ENCODE measurements around the gene TMEM200A.

TMEM200A gene

DNA sequence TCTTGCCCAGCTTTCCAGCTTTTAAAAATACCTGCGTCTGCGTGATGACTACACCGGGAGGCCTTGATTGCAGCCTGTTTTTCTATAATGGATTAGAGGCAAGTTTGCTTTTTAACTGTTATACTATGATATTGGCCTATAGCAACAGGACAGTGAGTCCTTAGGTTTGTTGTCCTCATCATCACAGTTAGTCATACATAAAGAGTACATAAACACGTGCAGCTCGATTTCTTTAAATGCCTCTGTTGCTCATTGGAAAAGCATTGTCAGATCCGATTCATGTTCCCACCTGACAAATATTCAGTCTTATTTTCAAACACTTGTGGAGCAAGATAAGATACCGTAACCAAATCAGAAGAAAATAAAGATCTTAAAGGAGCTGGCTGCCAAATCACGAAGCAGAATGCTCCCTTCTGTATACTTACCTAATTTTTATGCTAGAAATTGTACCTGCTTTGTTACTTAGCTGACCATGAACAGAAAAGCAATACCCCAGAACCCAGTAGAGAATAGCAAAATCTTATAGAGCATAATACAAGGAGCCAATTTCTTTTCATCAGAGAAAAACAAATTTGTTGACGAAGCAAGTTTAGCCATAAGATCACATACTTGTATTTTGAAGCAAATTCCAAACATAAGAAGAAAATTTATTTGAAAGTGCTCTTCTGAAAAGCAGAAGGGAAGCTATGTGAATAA, 100.4 kb downstream of the TMEM200A start:
- TF ChIP-seq Cebpa-rat (IDR thresholded peaks at IDR 0.05) = no peak
- Histone ChIP-seq H3K9ac (no peak overlapping the region), H3K4me3 (no peak overlapping the region), H3K4me2 (no peak overlapping the region), H4K20me1 (no peaks in the 10 kb centered on the region), H3K27me3 (no peaks in the 10 kb centered on the region), H3K36me3 (no peaks in the 10 kb centered on the region), H3K9me3 (replicated peaks in 1 of 11) (no peaks in the 10 kb centered on the region), H3K4me1 (peaks cover 0 to 9% (median 0%) of the 10 kb centered on the region in 10 experiments; a peak in 3 of 20 replicates), H3K27ac (no peak overlapping the region)

DNA sequence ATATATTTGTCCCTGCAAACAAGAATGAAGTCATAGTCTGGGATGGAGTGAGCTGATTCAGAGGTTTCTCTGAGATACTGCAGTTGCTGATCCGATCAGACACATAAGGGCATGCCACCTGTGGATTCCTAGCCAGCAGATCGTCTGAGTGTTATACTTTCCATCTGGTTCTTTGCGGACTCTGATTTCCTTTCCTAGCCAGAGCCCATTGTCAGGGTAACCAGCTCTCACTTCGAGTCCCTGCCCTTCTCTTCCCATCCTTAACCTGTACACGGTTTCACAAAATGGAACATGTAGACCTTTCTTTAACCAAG, 100.9 kb downstream of the TMEM200A start:
- Histone ChIP-seq H3K4me3 (no peak overlapping the region), H3K27ac (no peak overlapping the region), H3K4me1 (peaks cover 0 to 9% (median 0%) of the 10 kb centered on the region in 10 experiments; a peak in 3 of 20 replicates), H3K27me3 (no peaks in the 10 kb centered on the region), H4K20me1 (no peaks in the 10 kb centered on the region), H3K9me3 (replicated peaks in 1 of 11) (no peaks in the 10 kb centered on the region; a peak in 1 of 22 replicates), H3K36me3 (no peaks in the 10 kb centered on the region), H3K4me2 (no peak overlapping the region), H3K9ac (no peak overlapping the region)
- no peak for TF ChIP-seq Cebpa-rat (IDR thresholded peaks at IDR 0.05)

DNA sequence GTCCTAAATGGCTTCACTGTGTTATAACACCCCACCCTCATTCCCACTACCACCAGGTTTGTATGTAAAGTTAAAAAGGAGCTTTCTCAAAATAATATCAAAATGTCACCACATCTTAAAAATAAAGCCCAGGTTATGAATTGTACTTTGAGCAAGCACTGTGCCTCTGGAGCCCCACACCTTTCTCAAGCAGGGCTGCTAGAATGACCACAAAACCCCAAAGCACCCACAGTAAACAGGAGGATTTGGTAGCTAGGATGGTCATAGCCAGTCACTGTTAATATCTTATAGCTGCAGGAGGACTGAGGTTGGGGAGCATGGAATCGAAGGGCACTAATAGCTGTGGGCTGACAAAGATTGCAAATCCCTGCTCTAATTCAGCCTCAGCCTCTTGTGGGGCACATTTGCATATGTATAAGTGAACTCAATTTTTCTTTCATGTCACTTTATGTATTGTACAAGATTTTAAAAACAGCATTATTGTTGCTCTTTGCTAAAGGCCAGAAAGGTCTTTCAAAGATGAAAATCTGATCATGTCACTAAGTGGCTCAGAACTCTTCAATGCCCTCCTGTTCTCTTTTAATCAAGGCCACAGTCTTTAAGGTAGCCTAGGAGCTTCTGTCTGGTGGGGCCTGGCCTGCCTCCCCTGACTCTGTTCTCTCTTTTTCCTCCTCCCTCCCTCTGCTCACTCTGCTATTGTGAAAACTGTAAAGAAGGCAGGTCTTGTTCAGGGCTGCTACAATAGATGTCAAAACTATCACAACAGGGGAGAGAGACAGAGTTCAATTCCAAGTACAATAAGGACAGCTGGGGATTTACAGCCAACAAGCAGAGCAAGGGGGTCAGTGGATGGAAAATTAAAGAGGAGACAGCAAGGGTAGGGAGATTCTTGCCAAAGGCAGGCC, 101.6 kb downstream of the TMEM200A start:
- TF ChIP-seq Cebpa-rat (IDR thresholded peaks at IDR 0.05) = no peak

GRCh38 chr6:130470766-130471165, 104.9 kb downstream of the TMEM200A start:
- no peak overlapping the region for H3K4me3 ChIP-seq
- H3K9ac ChIP-seq = no peak overlapping the region
- no peak overlapping the region for H3K27ac ChIP-seq
- H3K4me2 ChIP-seq = peak overlapping the region in 2 of 11 experiments; percentile 16 to 46; a peak in 3 of 22 replicates
- peaks cover 4 to 19% (median 9%) of the 10 kb centered on the region in 11 experiments; a peak in 14 of 22 replicates for H3K9me3 ChIP-seq (replicated peaks in 1 of 11)
- H3K36me3 ChIP-seq = no peaks in the 10 kb centered on the region
- H3K4me1 ChIP-seq = peaks cover 0 to 9% (median 0%) of the 10 kb centered on the region in 10 experiments; a peak in 3 of 20 replicates
- no peaks in the 10 kb centered on the region for H3K27me3 ChIP-seq
- TF ChIP-seq Cebpa-rat (IDR thresholded peaks at IDR 0.05) = no peak
- no peaks in the 10 kb centered on the region for H4K20me1 ChIP-seq

More for the DNA sequence above, 101.6 kb downstream of the TMEM200A start:
- Histone ChIP-seq H3K27ac (no peak overlapping the region), H3K4me2 (no peak overlapping the region), H3K4me1 (peaks cover 0 to 9% (median 0%) of the 10 kb centered on the region in 10 experiments; a peak in 3 of 20 replicates), H3K9ac (no peak overlapping the region), H4K20me1 (no peaks in the 10 kb centered on the region), H3K9me3 (replicated peaks in 1 of 11) (peaks cover 0 to 4% (median under 1%) of the 10 kb centered on the region in 11 experiments; a peak in 8 of 22 replicates), H3K27me3 (no peaks in the 10 kb centered on the region), H3K4me3 (no peak overlapping the region), H3K36me3 (no peaks in the 10 kb centered on the region)

- Histone ChIP-seq H3K4me2 (peak overlapping the region in 1 of 11 experiments; percentile 17; a peak in 2 of 22 replicates), H3K36me3 (no peaks in the 10 kb centered on the region), H3K27ac (no peak overlapping the region), H3K9me3 (replicated peaks in 1 of 11) (peaks cover 4 to 36% (median 13%) of the 10 kb centered on the region in 11 experiments; a peak in 14 of 22 replicates), H3K4me3 (no peak overlapping the region), H3K9ac (no peak overlapping the region), H3K27me3 (no peaks in the 10 kb centered on the region), H3K4me1 (peaks cover 0 to 9% (median 0%) of the 10 kb centered on the region in 10 experiments; a peak in 3 of 20 replicates), H4K20me1 (no peaks in the 10 kb centered on the region)
- TF ChIP-seq Cebpa-rat (IDR thresholded peaks at IDR 0.05) = no peak
These were observed 108.1 kb downstream of the TMEM200A start for GRCh38 chr6:130473886-130474285.

DNA sequence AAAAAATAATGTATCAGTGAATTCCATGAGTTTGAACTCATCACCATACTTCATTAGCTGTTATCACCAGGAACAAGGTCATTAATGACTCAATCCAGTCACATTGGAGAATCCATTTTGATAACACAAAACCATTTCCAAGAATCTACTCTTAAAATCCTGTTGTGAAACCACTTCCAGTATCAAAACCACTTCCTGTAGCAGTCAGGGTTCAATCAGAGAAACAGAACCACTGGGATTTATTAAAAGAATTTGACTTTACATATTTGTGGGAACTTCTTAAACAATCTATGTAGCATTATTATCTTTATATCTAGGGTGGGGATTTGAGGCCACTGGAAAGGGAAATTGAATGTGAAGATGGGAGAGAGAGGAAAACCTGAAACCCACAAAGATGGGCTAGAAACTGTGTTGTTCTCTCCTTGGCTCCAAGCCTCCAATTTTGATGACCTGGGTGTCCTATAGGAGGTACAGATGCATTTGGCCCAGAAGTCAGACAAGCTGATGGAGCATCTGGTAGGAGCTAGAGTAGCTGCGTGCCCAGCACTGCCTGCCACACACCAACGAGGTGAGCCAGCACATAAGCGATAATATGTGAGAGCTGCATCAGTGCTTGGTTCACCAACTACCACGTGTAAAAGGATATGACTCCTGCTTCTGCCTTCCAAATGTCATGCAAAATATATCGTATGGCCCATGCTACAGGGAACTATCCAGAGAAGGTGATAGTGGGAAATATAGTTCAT, 117.0 kb downstream of the TMEM200A start:
- Histone ChIP-seq H3K4me3 (0 out of 20 replicates have a peak overlapping the region, but pooled peaks of 1 of the 10 experiments have one; percentile 22), H3K36me3 (no peaks in the 10 kb centered on the region), H4K20me1 (no peaks in the 10 kb centered on the region), H3K9ac (peak overlapping the region in 1 of 11 experiments; percentile 29; a peak in 1 of 22 replicates), H3K4me2 (peak overlapping the region; percentile 8 to 81 (median 69)), H3K9me3 (replicated peaks in 1 of 11) (peaks cover 0 to 10% (median 0%) of the 10 kb centered on the region in 11 experiments; a peak in 3 of 22 replicates), H3K4me1 (peaks cover 11 to 44% (median 22%) of the 10 kb centered on the region in 10 experiments; a peak in 18 of 20 replicates), H3K27me3 (no peaks in the 10 kb centered on the region), H3K27ac (peak overlapping the region in 9 of 11 experiments; percentile 13 to 72 (median 48); a peak in 13 of 22 replicates)
- no peak for TF ChIP-seq Cebpa-rat (IDR thresholded peaks at IDR 0.05)

DNA sequence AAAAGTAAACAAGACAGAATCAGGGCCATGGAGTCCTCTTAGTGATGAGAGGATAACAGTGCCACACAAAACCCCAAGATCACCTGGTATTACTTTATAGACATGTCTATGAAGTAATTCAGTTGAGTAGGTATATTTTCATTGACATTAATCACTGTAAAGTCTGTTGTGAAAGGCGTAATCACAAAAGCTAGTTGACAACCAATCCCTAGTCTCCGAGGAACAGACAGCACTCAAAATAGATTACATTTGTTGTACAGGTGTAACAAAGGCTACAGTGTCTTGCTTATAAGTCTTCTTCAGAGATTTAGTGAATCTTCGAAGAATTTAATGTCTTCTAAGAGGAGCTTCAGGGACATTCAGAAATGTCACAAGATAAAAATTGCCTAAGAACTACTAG, 120.1 kb downstream of the TMEM200A start:
- Histone ChIP-seq H3K36me3 (no peaks in the 10 kb centered on the region), H4K20me1 (no peaks in the 10 kb centered on the region)

DNA sequence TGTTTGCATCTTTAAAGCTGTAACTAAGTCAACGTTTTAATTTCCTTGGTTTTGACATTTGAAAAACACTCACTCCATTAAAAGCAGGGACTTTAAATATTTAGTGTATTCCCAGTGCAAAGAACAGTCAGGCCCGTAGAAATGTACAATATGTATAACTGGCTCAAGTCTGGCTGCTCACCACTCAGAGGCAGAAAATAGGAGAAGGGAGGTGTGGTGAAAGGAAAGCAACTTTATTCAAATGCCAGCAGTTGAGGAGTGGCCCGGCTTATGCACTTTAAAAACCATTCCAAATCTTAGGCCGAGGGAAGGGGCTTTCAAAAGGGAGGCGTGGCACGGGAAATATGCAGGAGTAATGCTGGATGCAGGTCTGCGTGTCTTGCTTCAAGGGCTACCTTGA, 120.6 kb downstream of the TMEM200A start:
- Histone ChIP-seq H3K36me3 (no peaks in the 10 kb centered on the region), H3K27me3 (no peaks in the 10 kb centered on the region), H3K9ac (no peak overlapping the region), H3K4me2 (no peak overlapping the region), H3K4me1 (peaks cover 11 to 44% (median 22%) of the 10 kb centered on the region in 10 experiments; a peak in 18 of 20 replicates), H4K20me1 (no peaks in the 10 kb centered on the region), H3K4me3 (no peak overlapping the region), H3K27ac (no peak overlapping the region), H3K9me3 (replicated peaks in 1 of 11) (peaks cover 0 to 7% (median 0%) of the 10 kb centered on the region in 11 experiments; a peak in 4 of 22 replicates)
- no peak for TF ChIP-seq Cebpa-rat (IDR thresholded peaks at IDR 0.05)

More for the DNA sequence above, 120.1 kb downstream of the TMEM200A start:
- peaks cover 11 to 44% (median 22%) of the 10 kb centered on the region in 10 experiments; a peak in 18 of 20 replicates for H3K4me1 ChIP-seq
- H3K9ac ChIP-seq = no peak overlapping the region
- TF ChIP-seq Cebpa-rat (IDR thresholded peaks at IDR 0.05) = no peak
- H3K4me2 ChIP-seq = peak overlapping the region in 2 of 11 experiments; percentile 67 to 77; a peak in 1 of 22 replicates
- H3K4me3 ChIP-seq = no peak overlapping the region
- peaks cover 0 to 7% (median 0%) of the 10 kb centered on the region in 11 experiments; a peak in 3 of 22 replicates for H3K9me3 ChIP-seq (replicated peaks in 1 of 11)
- no peaks in the 10 kb centered on the region for H3K27me3 ChIP-seq
- H3K27ac ChIP-seq = no peak overlapping the region
